Astrocyte (in vitro differentiated cells and primary cell): ENCODE data around the gene NCBP3. TPM values are rescaled to one million over a fixed set of nuclear protein-coding genes. Genes with fewer than 3 reads are reported as not detected.
A peak's percentile ranks its signal among the peaks of the same experiment; 100 is the strongest.

Experiments used
- DNase-seq: peaks from one replicate; pipeline ENCODE4 v3.0.0-alpha.2; 2010; ENCODE audit warnings: low read depth
- FAIRE-seq: peaks from 2 replicates; lab custom pipeline; 2011; peaks lifted over from hg19 to GRCh38; lab: Jason Lieb, UNC
- H2AFZ ChIP-seq: 2 replicates; pipeline ENCODE4 v1.6.0; 2012; ENCODE audit warnings: low read depth, low read length, inconsistent platforms
- H3K27ac ChIP-seq: 2 replicates; pipeline ENCODE4 v1.5.1; 2011; ENCODE audit warnings: low read depth, low read length, inconsistent platforms
- H3K27me3 ChIP-seq: 2 replicates; pipeline ENCODE4 v1.6.0; 2011; ENCODE audit warnings: low read length, inconsistent platforms; ENCODE audit not compliant: insufficient read depth
- H3K36me3 ChIP-seq: 2 replicates; pipeline ENCODE4 v1.5.1; 2011; ENCODE audit warnings: low read length, inconsistent platforms; ENCODE audit not compliant: insufficient read depth
- H3K4me1 ChIP-seq: 2 replicates; pipeline ENCODE4 v1.5.1; 2011; ENCODE audit warnings: low read length, inconsistent platforms; ENCODE audit not compliant: insufficient read depth
- H3K4me2 ChIP-seq: 2 replicates; pipeline ENCODE4 v1.6.0; 2012; ENCODE audit warnings: low read length, inconsistent platforms
- H3K4me3 ChIP-seq: 2 replicates; pipeline ENCODE4 v1.5.1; 2011; ENCODE audit warnings: low read depth, mild to moderate bottlenecking, low read length, inconsistent platforms; ENCODE audit not compliant: insufficient read depth
- H3K79me2 ChIP-seq: 2 replicates; pipeline ENCODE4 v1.6.0; 2012; ENCODE audit warnings: mild to moderate bottlenecking, low read length, inconsistent platforms; ENCODE audit not compliant: insufficient read depth
- H3K9ac ChIP-seq: 2 replicates; pipeline ENCODE4 v1.6.0; 2012; ENCODE audit warnings: mild to moderate bottlenecking, low read length, inconsistent platforms
- H3K9me3 ChIP-seq: 2 replicates; pipeline ENCODE4 v1.5.1; 2012; ENCODE audit warnings: low read depth, mild to moderate bottlenecking, low read length, inconsistent platforms; ENCODE audit not compliant: insufficient read depth
- H4K20me1 ChIP-seq: 2 replicates; pipeline ENCODE4 v1.6.0; 2012; ENCODE audit warnings: low read length, inconsistent platforms; ENCODE audit not compliant: insufficient read depth
- H3K27ac Mint-ChIP-seq: one replicate; pipeline ENCODE4 v1.8.0; 2021; ENCODE audit warnings: mild to moderate bottlenecking, mixed read lengths; ENCODE audit not compliant: unreplicated experiment
- H3K27me3 Mint-ChIP-seq: one replicate; pipeline ENCODE4 v1.8.0; 2021; ENCODE audit warnings: low read depth, mixed read lengths; ENCODE audit not compliant: unreplicated experiment
- H3K36me3 Mint-ChIP-seq: one replicate; pipeline ENCODE4 v1.8.0; 2021; ENCODE audit warnings: low read depth, mixed read lengths; ENCODE audit not compliant: unreplicated experiment
- H3K4me1 Mint-ChIP-seq: one replicate; pipeline ENCODE4 v1.8.0; 2021; ENCODE audit warnings: low read depth, mixed read lengths; ENCODE audit not compliant: unreplicated experiment
- H3K4me3 Mint-ChIP-seq: one replicate; pipeline ENCODE4 v1.8.0; 2021; ENCODE audit warnings: mild to moderate bottlenecking, moderate library complexity, mixed read lengths; ENCODE audit not compliant: unreplicated experiment
- H3K9me3 Mint-ChIP-seq: one replicate; pipeline ENCODE4 v1.8.0; 2021; ENCODE audit warnings: mild to moderate bottlenecking, mixed read lengths; ENCODE audit not compliant: unreplicated experiment
- CTCF ChIP-seq: IDR thresholded peaks from 2 replicates; pipeline ENCODE4 v1.5.1; 2011; ENCODE audit warnings: low read depth, mild to moderate bottlenecking, inconsistent platforms, low read length, moderate library complexity; ENCODE audit not compliant: insufficient read depth
- EZH2 ChIP-seq: IDR thresholded peaks from 2 replicates; pipeline ENCODE4 v1.6.1; 2012; ENCODE audit warnings: mild to moderate bottlenecking, low read length, inconsistent platforms; ENCODE audit not compliant: insufficient read depth
- total RNA-seq: library from RNA; stranded (reverse); gene quantifications from 2 replicates; pipeline ENCODE4 v1.2.1, GENCODE V29; 2021

NCBP3 gene
- total RNA-seq, 1 donor from 2014 or later, result 46.7 TPM

DNA sequence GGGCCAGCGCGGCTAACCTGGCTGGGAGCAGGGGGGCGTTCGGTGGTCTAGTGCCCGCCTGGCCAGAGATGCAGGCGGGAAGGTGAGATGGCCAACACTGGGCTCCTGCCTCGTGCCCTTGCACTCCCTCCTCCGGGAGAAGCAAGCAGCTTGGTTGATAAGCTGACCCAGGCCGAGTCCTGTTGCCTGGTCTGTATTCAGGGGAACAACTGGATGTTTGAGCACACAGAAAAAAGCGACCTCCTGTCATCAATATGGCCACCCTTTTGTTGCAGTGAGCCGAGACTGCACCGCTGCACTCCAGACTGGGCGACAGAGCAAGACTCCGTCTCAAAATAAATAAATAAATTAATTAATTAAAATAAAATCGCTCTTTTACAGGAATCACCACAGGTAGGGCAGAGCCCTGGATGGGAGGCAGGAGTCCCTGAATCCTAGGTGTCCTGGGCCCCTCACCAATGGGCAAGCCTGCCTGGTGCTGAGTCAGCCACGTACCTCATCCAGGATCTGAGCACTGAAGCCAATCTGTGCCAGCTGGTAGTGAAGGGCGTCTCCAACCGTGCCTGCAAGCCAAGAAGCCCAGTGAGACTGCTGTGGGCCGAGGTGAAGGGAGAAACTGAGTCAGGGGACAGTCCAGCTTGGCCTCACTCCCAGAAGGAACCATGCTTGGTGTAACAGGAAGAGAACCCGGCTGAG lies 90.6 kb downstream of the NCBP3 start:
- Histone ChIP-seq H2AFZ (peak overlapping the region; percentile 34), H3K4me2 (no peak overlapping the region), H3K79me2 (no peaks in the 10 kb centered on the region), H3K36me3 (no peaks in the 10 kb centered on the region), H3K9ac (no peak overlapping the region), H3K27ac (no peak overlapping the region), H3K27me3 (peaks cover 2% of the 10 kb centered on the region), H3K4me3 (no peak overlapping the region), H4K20me1 (no peaks in the 10 kb centered on the region), H3K9me3 (peaks cover 6% of the 10 kb centered on the region), H3K4me1 (no peaks in the 10 kb centered on the region)
- DNase-seq (no peak), FAIRE-seq (no peak)
- peaks cover 12% of the 10 kb centered on the region for H3K9me3 Mint-ChIP-seq
- TF ChIP-seq EZH2 (no peak), CTCF (no peak)
- peaks cover 10% of the 10 kb centered on the region for H3K36me3 Mint-ChIP-seq
- peak overlapping the region; percentile 11 for H3K27ac Mint-ChIP-seq
- H3K27me3 Mint-ChIP-seq, result peaks cover 19% of the 10 kb centered on the region
- H3K4me3 Mint-ChIP-seq, result no peak overlapping the region
- H3K4me1 Mint-ChIP-seq, result no peaks in the 10 kb centered on the region

DNA sequence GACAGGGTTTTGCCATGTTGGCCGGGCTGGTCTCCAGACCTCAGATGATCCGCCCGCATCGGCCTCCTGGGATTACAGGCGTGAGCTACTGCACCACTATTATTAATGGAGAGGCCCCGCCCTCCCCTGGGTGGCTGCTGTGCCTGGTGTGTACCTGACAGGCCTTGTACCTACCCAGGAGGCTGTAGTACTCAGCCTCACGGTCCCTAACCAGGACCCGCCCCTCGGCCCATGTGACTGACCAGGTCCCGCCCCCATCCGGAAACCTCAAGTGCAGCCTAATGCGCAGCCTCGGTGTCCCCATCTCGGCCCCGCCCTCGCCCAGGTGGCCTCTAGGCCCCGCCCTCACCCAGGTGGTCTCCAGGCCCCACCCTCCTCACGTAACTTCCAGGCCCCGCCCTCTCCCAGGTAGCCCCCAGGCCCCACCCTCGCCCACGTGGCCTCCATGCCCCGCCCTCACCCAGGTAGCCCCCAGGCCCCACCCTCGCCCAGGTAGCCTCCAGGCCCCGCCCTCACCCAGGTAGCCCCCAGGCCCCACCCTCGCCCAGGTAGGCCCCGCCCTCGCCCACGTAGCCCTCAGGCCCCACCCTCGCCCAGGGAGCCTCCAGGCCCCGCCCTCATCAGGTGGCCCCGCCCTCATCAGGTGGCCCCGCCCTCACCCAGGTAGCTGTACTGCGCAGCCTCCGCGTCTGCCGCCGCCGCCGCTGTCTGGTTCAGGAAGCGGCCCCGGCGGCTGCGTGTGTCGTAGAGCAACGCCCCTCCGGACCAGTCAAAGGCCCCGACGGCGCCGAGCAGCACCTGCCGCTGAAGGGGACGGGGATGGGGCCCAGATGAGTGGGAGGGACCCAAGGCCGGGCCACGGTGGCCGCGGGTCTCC lies 91.3 kb downstream of the NCBP3 start:
- FAIRE-seq (no peak), DNase-seq (no peak)
- no peaks in the 10 kb centered on the region for H3K4me1 Mint-ChIP-seq
- Histone ChIP-seq H3K4me1 (no peaks in the 10 kb centered on the region), H3K27ac (no peak overlapping the region), H3K36me3 (no peaks in the 10 kb centered on the region), H3K4me2 (no peak overlapping the region), H3K27me3 (no peaks in the 10 kb centered on the region), H3K9me3 (peaks cover 1% of the 10 kb centered on the region), H3K9ac (no peak overlapping the region), H2AFZ (peak overlapping the region; percentile 34), H4K20me1 (no peaks in the 10 kb centered on the region), H3K4me3 (no peak overlapping the region), H3K79me2 (no peaks in the 10 kb centered on the region)
- no peak overlapping the region for H3K4me3 Mint-ChIP-seq
- peaks cover 7% of the 10 kb centered on the region for H3K36me3 Mint-ChIP-seq
- peaks cover 19% of the 10 kb centered on the region for H3K27me3 Mint-ChIP-seq
- no peak overlapping the region for H3K27ac Mint-ChIP-seq
- H3K9me3 Mint-ChIP-seq, result peaks cover 7% of the 10 kb centered on the region
- TF ChIP-seq CTCF, result no peak
- no peak for TF ChIP-seq EZH2
